H1 (cell line): ENCODE data around the gene MYOC. TPM values are rescaled to one million over a fixed set of nuclear protein-coding genes. Genes with fewer than 3 reads are reported as not detected.

ENCODE experiments used
- CTCF ChIA-PET: fragments of 300-600 bp; sonication (Branson Sonifier 250); formaldehyde crosslinking; loops from one replicate; lab custom pipeline; 2021; ENCODE audit not compliant: partially characterized antibody; lab: Charles Lee
- POLR2A ChIA-PET: fragments of 300-600 bp; sonication (Branson Sonifier 250); formaldehyde crosslinking; loops from one replicate; lab custom pipeline; 2021; ENCODE audit warnings: inconsistent platforms; ENCODE audit not compliant: partially characterized antibody; lab: Charles Lee
- DNase-seq, 2 experiments: peaks; one replicate each; pipeline versions ENCODE4 v3.0.0 to v3.0.0-alpha.2; 2010 to 2022; ENCODE audit warnings: low spot score in 2 of 2, low read depth in 1 of 2, mixed read lengths in 1 of 2
- FAIRE-seq: peaks from 2 replicates; lab custom pipeline; 2011; peaks lifted over from hg19 to GRCh38; lab: Jason Lieb, UNC
- H2AFZ ChIP-seq: 2 replicates; pipeline ENCODE4 v1.8.1; 2012; ENCODE audit warnings: low read length, inconsistent platforms
- H2AK5ac ChIP-seq: 2 replicates; pipeline ENCODE4 v1.6.1; 2013; ENCODE audit warnings: low read depth, low read length
- H2BK120ac ChIP-seq: replicated peaks from 2 replicates; pipeline ENCODE3; 2013; ENCODE audit warnings: low read depth, low read length, inconsistent platforms
- H2BK12ac ChIP-seq: 2 replicates; pipeline ENCODE4 v1.6.1; 2013; ENCODE audit warnings: low read depth, low read length
- H2BK15ac ChIP-seq: 2 replicates; pipeline ENCODE4 v1.6.1; 2013; ENCODE audit warnings: low read length
- H2BK20ac ChIP-seq: 2 replicates; pipeline ENCODE4 v1.6.1; 2013; ENCODE audit warnings: low read length
- H2BK5ac ChIP-seq: 2 replicates; pipeline ENCODE4 v1.6.1; 2013; ENCODE audit warnings: low read depth, low read length
- H3K14ac ChIP-seq: 2 replicates; pipeline ENCODE4 v1.6.1; 2013; ENCODE audit warnings: inconsistent platforms; ENCODE audit not compliant: insufficient read length
- H3K18ac ChIP-seq: 2 replicates; pipeline ENCODE4 v1.6.1; 2013; ENCODE audit warnings: low read length; ENCODE audit errors: extremely low read depth
- H3K23ac ChIP-seq: 2 replicates; pipeline ENCODE4 v1.6.1; 2013; ENCODE audit warnings: inconsistent platforms; ENCODE audit not compliant: insufficient read length
- H3K23me2 ChIP-seq: 2 replicates; pipeline ENCODE4 v1.6.1; 2013; ENCODE audit warnings: low read depth, low read length
- H3K27ac ChIP-seq: 2 replicates; pipeline ENCODE4 v1.6.1; 2011; ENCODE audit warnings: low read depth, low read length, inconsistent platforms
- H3K27me3 ChIP-seq, 4 experiments: replicated peaks in 1 of 4; 1 replicate in 1 of 4; 2 replicates in 3 of 4; pipeline versions ENCODE4 v1.6.1 to v1.8.1; 2011 to 2013; ENCODE audit warnings: low read length in 3 of 4, mild to moderate bottlenecking in 3 of 4, inconsistent platforms in 2 of 4, mixed read lengths in 2 of 4, moderate library complexity in 1 of 4; ENCODE audit not compliant: control insufficient read depth in 3 of 4, insufficient read depth in 3 of 4; ENCODE audit errors: extremely low read depth in 1 of 4
- H3K36me3 ChIP-seq, 4 experiments: 2 replicates each; pipeline versions ENCODE4 v1.6.1 to v1.8.1; 2011 to 2013; ENCODE audit warnings: mild to moderate bottlenecking in 4 of 4, low read length in 3 of 4, moderate library complexity in 2 of 4, control low read depth in 1 of 4, inconsistent platforms in 1 of 4; ENCODE audit not compliant: insufficient read depth in 4 of 4, control insufficient read depth in 2 of 4
- H3K4ac ChIP-seq: replicated peaks from 2 replicates; pipeline ENCODE3; 2013; ENCODE audit warnings: low read length, low read depth, mixed read lengths, inconsistent platforms; ENCODE audit not compliant: insufficient read length
- H3K4me1 ChIP-seq, 4 experiments: replicated peaks in 1 of 4; 1 replicate in 1 of 4; 2 replicates in 3 of 4; pipeline versions ENCODE4 v1.6.1 to v1.8.1; 2011 to 2013; ENCODE audit warnings: low read length in 3 of 4, inconsistent platforms in 2 of 4, mixed read lengths in 1 of 4; ENCODE audit not compliant: insufficient read depth in 4 of 4, control insufficient read depth in 3 of 4
- H3K4me2 ChIP-seq, 2 experiments: 2 replicates each; pipeline versions ENCODE4 v1.6.1 to v1.8.1; 2011 to 2013; ENCODE audit warnings: low read depth in 2 of 2, low read length in 2 of 2, control low read depth in 1 of 2, inconsistent platforms in 1 of 2, mild to moderate bottlenecking in 1 of 2; ENCODE audit not compliant: insufficient read depth in 1 of 2
- H3K4me3 ChIP-seq, 4 experiments: fragments of 200-600, 300-600 bp in 1 of 4; sonication (generic), shearing (Covaris generic), sonication (Bioruptor Twin) in 1 of 4; 2 replicates each; pipeline versions ENCODE4 v1.5.1 to v1.8.1; 2011 to 2016; ENCODE audit warnings: low read length in 4 of 4, low read depth in 3 of 4, control low read depth in 2 of 4, inconsistent platforms in 2 of 4, mild to moderate bottlenecking in 2 of 4, mixed read lengths in 1 of 4, moderate library complexity in 1 of 4; ENCODE audit not compliant: insufficient read depth in 2 of 4; ENCODE audit errors: extremely low read depth in 1 of 4
- H3K56ac ChIP-seq: replicated peaks from 2 replicates; pipeline ENCODE3; 2013; ENCODE audit warnings: low read depth, mild to moderate bottlenecking, mixed read lengths, low read length, inconsistent platforms; ENCODE audit not compliant: insufficient read length
- H3K79me1 ChIP-seq: 2 replicates; pipeline ENCODE4 v1.6.1; 2013; ENCODE audit warnings: low read depth, low read length, control low read depth
- H3K79me2 ChIP-seq, 2 experiments: 2 replicates each; pipeline versions ENCODE4 v1.6.1 to v1.8.1; 2012 to 2013; ENCODE audit warnings: low read length in 2 of 2, mild to moderate bottlenecking in 2 of 2, inconsistent platforms in 1 of 2; ENCODE audit not compliant: insufficient read depth in 2 of 2, control insufficient read depth in 1 of 2
- H3K9ac ChIP-seq, 4 experiments: replicated peaks in 1 of 4; 1 replicate in 1 of 4; 2 replicates in 3 of 4; pipeline versions ENCODE4 v1.6.1 to v1.8.1; 2011 to 2013; ENCODE audit warnings: low read depth in 3 of 4, low read length in 3 of 4, control low read depth in 2 of 4, mild to moderate bottlenecking in 2 of 4, moderate library complexity in 2 of 4, inconsistent platforms in 1 of 4; ENCODE audit errors: extremely low read depth in 1 of 4
- H3K9me3 ChIP-seq, 2 experiments: 2 replicates each; pipeline versions ENCODE4 v1.6.1 to v1.8.1; 2012 to 2013; ENCODE audit warnings: mild to moderate bottlenecking in 2 of 2, moderate library complexity in 2 of 2, control low read depth in 1 of 2, inconsistent platforms in 1 of 2, low read depth in 1 of 2, low read length in 1 of 2, mixed read lengths in 1 of 2; ENCODE audit not compliant: insufficient read depth in 2 of 2
- H4K20me1 ChIP-seq, 2 experiments: replicated peaks in 1 of 2; 2 replicates each; pipeline versions ENCODE3 to v1.8.1; 2011 to 2013; ENCODE audit warnings: inconsistent platforms in 2 of 2, low read length in 2 of 2, mild to moderate bottlenecking in 1 of 2; ENCODE audit not compliant: insufficient read depth in 2 of 2, control insufficient read depth in 1 of 2
- H4K5ac ChIP-seq: 2 replicates; pipeline ENCODE4 v1.6.1; 2013; ENCODE audit warnings: low read length, low read depth, mixed read lengths, inconsistent platforms; ENCODE audit not compliant: insufficient read length
- H4K8ac ChIP-seq: 2 replicates; pipeline ENCODE4 v1.8.0; 2013; ENCODE audit warnings: mild to moderate bottlenecking, moderate library complexity, low read length, inconsistent platforms; ENCODE audit not compliant: insufficient read depth; ENCODE audit errors: extremely low read depth
- H4K91ac ChIP-seq: replicated peaks from 2 replicates; pipeline ENCODE3; 2013; ENCODE audit warnings: low read length, mixed read lengths, inconsistent platforms; ENCODE audit not compliant: insufficient read length
- ASH2L ChIP-seq: fragments of 200-600, 300-600 bp; sonication (generic); IDR thresholded peaks from one replicate; pipeline ENCODE4 v1.7.1; 2017; ENCODE audit warnings: low read length
- CEBPB ChIP-seq: IDR thresholded peaks from 2 replicates; pipeline ENCODE4 v1.6.1; 2012; ENCODE audit warnings: low read depth, low read length
- EP300 ChIP-seq, 2 experiments: IDR thresholded peaks; 1 replicate in 1 of 2; 2 replicates in 1 of 2; pipeline ENCODE4 v1.6.1; 2011 to 2012; ENCODE audit warnings: low read depth in 2 of 2, low read length in 2 of 2, mild to moderate bottlenecking in 2 of 2, borderline replicate concordance in 1 of 2, inconsistent platforms in 1 of 2, moderate library complexity in 1 of 2
- JUN ChIP-seq: IDR thresholded peaks from 2 replicates; pipeline ENCODE4 v1.6.1; 2011; ENCODE audit warnings: low read depth, mild to moderate bottlenecking, improper control_type of control experiment, low read length
- NANOG ChIP-seq: IDR thresholded peaks from 2 replicates; pipeline ENCODE4 v1.6.1; 2011; ENCODE audit warnings: low read length, low read depth, mild to moderate bottlenecking, inconsistent platforms; ENCODE audit not compliant: insufficient read depth, poor library complexity, severe bottlenecking
- YY1 ChIP-seq: IDR thresholded peaks from 2 replicates; pipeline ENCODE4 v1.6.1; 2011; ENCODE audit warnings: low read depth, mild to moderate bottlenecking, low read length
- WGBS, 2 experiments: shearing (Covaris generic) in 1 of 2; methylation state at CpG; one replicate each; pipeline versions ENCODE4 v1.1.6 to v1.1.7; 2013 to 2015; ENCODE audit warnings: low lambda C conversion rate in 2 of 2, mixed read lengths in 2 of 2, inconsistent platforms in 1 of 2, low coverage in 1 of 2, missing lambda C conversion rate in 1 of 2; ENCODE audit not compliant: insufficient replicate concordance in 2 of 2, insufficient coverage in 1 of 2, insufficient read length in 1 of 2; ENCODE audit errors: extremely low coverage in 1 of 2, missing lambda C conversion rate in 1 of 2; 5-methylcytosine and 5-hydroxymethylcytosine counted together
- polyA plus RNA-seq, 7 experiments: library from polyadenylated mRNA; depleted of rRNA in 3 of 7; stranded (reverse) in 5 of 7; unstranded in 2 of 7; fragments of >200 nt in 5 of 7; fragments of 200-250 nt in 2 of 7; gene quantifications; 1 replicate in 5 of 7; 2 replicates in 1 of 7; 4 replicates in 1 of 7; pipeline versions ENCODE4 v1.2.1 to v1.2.3, GENCODE V29; 2011 to 2013; ENCODE audit warnings: missing spikeins in 2 of 7, mixed read lengths in 2 of 7
- total RNA-seq: library from RNA; stranded (reverse); fragmentation: NEBNext Ultra II Directional; extraction: Animal tissue kit (Norgen Biotek cat#: 25700); gene quantifications from 2 replicates; pipeline ENCODE4 v1.2.1, GENCODE V29; 2021

The MYOC gene
- total and polyA plus RNA-seq, 2 of the 8 experiments (the other 6 are each of a cell fraction or from before 2014, with no cell fraction given): not detected

GRCh38 chr1:171680339-171680738, 27.9 kb upstream of the MYOC start:
- CTCF ChIA-PET: interaction anchor here (1.6 kb wide), 1 partner anchor 35 kb away, joined by 3 read pairs; no protein-coding TSS in a partner anchor
- no peak overlapping the region for H2AFZ ChIP-seq
- no peak overlapping the region for H3K9ac ChIP-seq
- H2BK20ac ChIP-seq: no peak overlapping the region
- H3K79me1 ChIP-seq: no peaks in the 10 kb centered on the region
- DNase-seq (no peak), FAIRE-seq (no peak)
- no peak overlapping the region for H3K56ac ChIP-seq
- H3K4me2 ChIP-seq: no peak overlapping the region
- no peaks in the 10 kb centered on the region for H3K36me3 ChIP-seq
- no peak overlapping the region for H2AK5ac ChIP-seq
- H3K4me1 ChIP-seq: no peaks in the 10 kb centered on the region
- no peak overlapping the region for H4K5ac ChIP-seq
- no peak overlapping the region for H2BK120ac ChIP-seq
- no peak overlapping the region for H3K27ac ChIP-seq
- no peak overlapping the region for H2BK12ac ChIP-seq
- H4K91ac ChIP-seq: no peak overlapping the region
- no peaks in the 10 kb centered on the region; the same call in 1 of the 2 replicates for H3K23me2 ChIP-seq
- H4K20me1 ChIP-seq: no peaks in the 10 kb centered on the region
- no peaks in the 10 kb centered on the region for H3K9me3 ChIP-seq
- H2BK5ac ChIP-seq: no peak overlapping the region
- H3K4ac ChIP-seq: no peak overlapping the region
- no peak overlapping the region for H3K4me3 ChIP-seq
- H2BK15ac ChIP-seq: no peak overlapping the region
- H3K79me2 ChIP-seq: no peaks in the 10 kb centered on the region
- no peak overlapping the region for H3K23ac ChIP-seq
- H4K8ac ChIP-seq: no peak overlapping the region
- 88% methylated on average over 3 of the region's 3 CpGs; no CpG with 5 or more reads in 1 of the 2 experiments for WGBS, 2 experiments
- no peak overlapping the region for H3K14ac ChIP-seq
- POLR2A ChIA-PET: no interaction called here
- no peaks in the 10 kb centered on the region for H3K27me3 ChIP-seq
- no peak overlapping the region for H3K18ac ChIP-seq
- no peak for TF ChIP-seq CEBPB
- TF ChIP-seq NANOG: no peak
- no peak for TF ChIP-seq EP300 (IDR thresholded peaks at IDR 0.05; ENCODE audit: borderline replicate concordance in 1 of 2, low read depth in 2 of 2, low read length in 2 of 2)
- no peak for TF ChIP-seq ASH2L
- no peak for TF ChIP-seq JUN
- no peak for TF ChIP-seq YY1
